CD14-positive monocyte (primary cell): ENCODE data around the gene ZP4. TPM values are rescaled to one million over a fixed set of nuclear protein-coding genes. Genes with fewer than 3 reads are reported as not detected.

Experiments used
- DNase-seq, 3 donors: peaks; one replicate each; pipeline ENCODE4 v3.0.0-alpha.2; 2011 to 2022
- H2AFZ ChIP-seq: 2 replicates; pipeline ENCODE4 v1.6.0; 2012; ENCODE audit warnings: mild to moderate bottlenecking, low read depth, low read length, inconsistent platforms; ENCODE audit not compliant: insufficient read depth, poor library complexity, severe bottlenecking
- H3K27ac ChIP-seq, 2 donors: 1 replicate in 1 of 2; 2 replicates in 1 of 2; pipeline ENCODE4 v1.5.1; 2012 to 2013; ENCODE audit warnings: low read length in 2 of 2, control low read depth in 1 of 2, inconsistent platforms in 1 of 2, low read depth in 1 of 2, mild to moderate bottlenecking in 1 of 2
- H3K27me3 ChIP-seq, 2 donors: one replicate each; pipeline versions ENCODE4 v1.6.0 to v1.6.1; 2011 to 2013; ENCODE audit warnings: low read length in 2 of 2; ENCODE audit not compliant: control insufficient read depth in 2 of 2, insufficient read depth in 2 of 2
- H3K36me3 ChIP-seq, 2 donors: replicated peaks in 1 of 2; 1 replicate in 1 of 2; 2 replicates in 1 of 2; pipeline versions ENCODE4 v1.5.1 to v1.6.1; 2012 to 2013; ENCODE audit warnings: low read length in 2 of 2, control low read depth in 1 of 2, inconsistent platforms in 1 of 2, mild to moderate bottlenecking in 1 of 2; ENCODE audit not compliant: insufficient read depth in 2 of 2, control insufficient read depth in 1 of 2
- H3K4me1 ChIP-seq, 2 donors: 1 replicate in 1 of 2; 2 replicates in 1 of 2; pipeline versions ENCODE4 v1.5.1 to v1.6.1; 2012 to 2013; ENCODE audit warnings: low read length in 2 of 2, control low read depth in 1 of 2, inconsistent platforms in 1 of 2, mild to moderate bottlenecking in 1 of 2, moderate library complexity in 1 of 2; ENCODE audit not compliant: insufficient read depth in 2 of 2, control insufficient read depth in 1 of 2
- H3K4me2 ChIP-seq: replicated peaks from 2 replicates; pipeline ENCODE3; 2012; ENCODE audit warnings: low read length, moderate library complexity, mild to moderate bottlenecking; ENCODE audit not compliant: poor library complexity, severe bottlenecking; ENCODE audit errors: extremely low read depth
- H3K4me3 ChIP-seq, 3 experiments: fragments of 200-600 bp in 1 of 3; sonication (generic) in 1 of 3; replicated peaks in 1 of 3; 1 replicate in 2 of 3; 2 replicates in 1 of 3; pipeline ENCODE4 v1.5.1; 2011 to 2013; ENCODE audit warnings: low read length in 3 of 3, mild to moderate bottlenecking in 3 of 3, control low read depth in 2 of 3, low read depth in 2 of 3, inconsistent platforms in 1 of 3, moderate library complexity in 1 of 3
- H3K79me2 ChIP-seq: 2 replicates; pipeline ENCODE4 v1.6.0; 2012; ENCODE audit warnings: mild to moderate bottlenecking, control low read depth, inconsistent platforms, low read length, moderate library complexity; ENCODE audit not compliant: insufficient read depth
- H3K9ac ChIP-seq: 2 replicates; pipeline ENCODE4 v1.6.0; 2017; ENCODE audit warnings: low read length, mild to moderate bottlenecking; ENCODE audit not compliant: insufficient read depth, poor library complexity, severe bottlenecking
- H3K9me3 ChIP-seq, 2 donors: replicated peaks in 1 of 2; 1 replicate in 1 of 2; 2 replicates in 1 of 2; pipeline versions ENCODE4 v1.5.1 to v1.6.1; 2012 to 2013; ENCODE audit warnings: low read length in 2 of 2, control low read depth in 1 of 2; ENCODE audit not compliant: control insufficient read depth in 1 of 2, insufficient read depth in 1 of 2
- H4K20me1 ChIP-seq: 2 replicates; pipeline ENCODE4 v1.6.0; 2012; ENCODE audit warnings: mild to moderate bottlenecking, low read length, control low read depth, moderate library complexity; ENCODE audit not compliant: insufficient read depth
- H3K27ac Mint-ChIP-seq, 7 donors: one replicate each; pipeline ENCODE4 v1.8.0; 2020; ENCODE audit warnings: mild to moderate bottlenecking in 7 of 7, mixed read lengths in 7 of 7, moderate library complexity in 6 of 7, inconsistent platforms in 2 of 7
- H3K27me3 Mint-ChIP-seq, 3 donors: one replicate each; pipeline ENCODE4 v1.8.0; 2021 to 2022; ENCODE audit warnings: low read depth in 3 of 3, mild to moderate bottlenecking in 3 of 3, mixed read lengths in 3 of 3, moderate library complexity in 3 of 3, inconsistent platforms in 1 of 3
- H3K36me3 Mint-ChIP-seq, 2 donors: one replicate each; pipeline ENCODE4 v1.8.0; 2020; ENCODE audit warnings: mixed read lengths in 2 of 2, inconsistent platforms in 1 of 2, mild to moderate bottlenecking in 1 of 2
- H3K4me1 Mint-ChIP-seq: one replicate; pipeline ENCODE4 v1.8.0; 2020; ENCODE audit warnings: mild to moderate bottlenecking, mixed read lengths
- H3K4me3 Mint-ChIP-seq, 2 donors: one replicate each; pipeline ENCODE4 v1.8.0; 2020; ENCODE audit warnings: mild to moderate bottlenecking in 2 of 2, mixed read lengths in 2 of 2, moderate library complexity in 1 of 2
- H3K9me3 Mint-ChIP-seq, 7 donors: one replicate each; pipeline ENCODE4 v1.8.0; 2020 to 2022; ENCODE audit warnings: mixed read lengths in 7 of 7, mild to moderate bottlenecking in 6 of 7, moderate library complexity in 6 of 7, inconsistent platforms in 2 of 7
- CTCF ChIP-seq: fragments of 200-600 bp; IDR thresholded peaks from one replicate; pipeline ENCODE4 v1.8.0; 2022; ENCODE audit warnings: antibody characterized with exemption, mild to moderate bottlenecking
- WGBS: methylation state at CpG from one replicate; pipeline ENCODE4 v1.1.5; 2013; ENCODE audit warnings: missing lambda C conversion rate; ENCODE audit not compliant: insufficient coverage; 5-methylcytosine and 5-hydroxymethylcytosine counted together
- intact Hi-C, 2 donors: fragments of 100-400 bp; cut with micrococcal nuclease; formaldehyde crosslinking; loops; one replicate each; pipeline versions ENCODE4 v1.15.0 to v1.15.1; 2023
- polyA plus RNA-seq, 3 donors: library from polyadenylated mRNA; depleted of rRNA in 1 of 3; unstranded in 2 of 3; stranded (reverse) in 1 of 3; fragments of 300-500 nt in 2 of 3; fragments of >200 nt in 1 of 3; fragmentation: Illumina TruSeq in 2 of 3; gene quantifications; 1 replicate in 2 of 3; 2 replicates in 1 of 3; pipeline ENCODE4 v1.2.3, GENCODE V29; 2012 to 2021

Gene ZP4
- polyA plus RNA-seq, 3 donors: not detected

GRCh38 chr1:237891266-237891665 is 544 bp upstream of the ZP4 start:
- Mint-ChIP-seq H3K27me3 (peaks cover 0 to 1% (median 1%) of the 10 kb centered on the region in 3 donors), H3K36me3 (no peaks in the 10 kb centered on the region), H3K4me3 (no peak overlapping the region), H3K27ac (no peak overlapping the region), H3K9me3 (peaks cover 0 to 20% (median 5%) of the 10 kb centered on the region in 7 donors), H3K4me1 (no peaks in the 10 kb centered on the region)
- no peak overlapping the region for H3K27ac ChIP-seq
- H2AFZ ChIP-seq: no peak overlapping the region
- H3K27me3 ChIP-seq: no peaks in the 10 kb centered on the region
- H3K9me3 ChIP-seq: peaks cover 0 to 7% of the 10 kb centered on the region in 2 donors
- H3K4me1 ChIP-seq: no peaks in the 10 kb centered on the region
- no peaks in the 10 kb centered on the region for H3K79me2 ChIP-seq
- H3K4me3 ChIP-seq: no peak overlapping the region
- H3K9ac ChIP-seq: no peak overlapping the region
- WGBS: 100% methylated on average over 1 of the region's 2 CpGs
- H4K20me1 ChIP-seq: no peaks in the 10 kb centered on the region
- intact Hi-C loops: no loop called here
- no peak for TF ChIP-seq CTCF
- no peaks in the 10 kb centered on the region for H3K36me3 ChIP-seq
- H3K4me2 ChIP-seq: no peak overlapping the region
- DNase-seq: no peak

- Mint-ChIP-seq H3K27ac (no peak overlapping the region), H3K4me3 (no peak overlapping the region), H3K9me3 (peaks cover 0 to 16% (median 5%) of the 10 kb centered on the region in 7 donors), H3K4me1 (no peaks in the 10 kb centered on the region), H3K27me3 (peaks cover 0 to 1% (median 1%) of the 10 kb centered on the region in 3 donors), H3K36me3 (no peaks in the 10 kb centered on the region)
- H2AFZ ChIP-seq: no peak overlapping the region
- intact Hi-C loops: no loop called here
- H3K27me3 ChIP-seq: no peaks in the 10 kb centered on the region
- H3K4me3 ChIP-seq: no peak overlapping the region
- H3K36me3 ChIP-seq: no peaks in the 10 kb centered on the region
- H3K9me3 ChIP-seq: peaks cover 0 to 7% of the 10 kb centered on the region in 2 donors
- no peak overlapping the region for H3K4me2 ChIP-seq
- no peak for TF ChIP-seq CTCF
- no peaks in the 10 kb centered on the region for H4K20me1 ChIP-seq
- no peak for DNase-seq
- no peaks in the 10 kb centered on the region for H3K4me1 ChIP-seq
- WGBS: 96% methylated on average over 7 of the region's 7 CpGs
- no peak overlapping the region for H3K9ac ChIP-seq
- no peaks in the 10 kb centered on the region for H3K79me2 ChIP-seq
- H3K27ac ChIP-seq: no peak overlapping the region
These were observed 306 bp downstream of the ZP4 start for GRCh38 chr1:237890416-237890815.
